ENCODE data around the gene POLD2.

DNA sequence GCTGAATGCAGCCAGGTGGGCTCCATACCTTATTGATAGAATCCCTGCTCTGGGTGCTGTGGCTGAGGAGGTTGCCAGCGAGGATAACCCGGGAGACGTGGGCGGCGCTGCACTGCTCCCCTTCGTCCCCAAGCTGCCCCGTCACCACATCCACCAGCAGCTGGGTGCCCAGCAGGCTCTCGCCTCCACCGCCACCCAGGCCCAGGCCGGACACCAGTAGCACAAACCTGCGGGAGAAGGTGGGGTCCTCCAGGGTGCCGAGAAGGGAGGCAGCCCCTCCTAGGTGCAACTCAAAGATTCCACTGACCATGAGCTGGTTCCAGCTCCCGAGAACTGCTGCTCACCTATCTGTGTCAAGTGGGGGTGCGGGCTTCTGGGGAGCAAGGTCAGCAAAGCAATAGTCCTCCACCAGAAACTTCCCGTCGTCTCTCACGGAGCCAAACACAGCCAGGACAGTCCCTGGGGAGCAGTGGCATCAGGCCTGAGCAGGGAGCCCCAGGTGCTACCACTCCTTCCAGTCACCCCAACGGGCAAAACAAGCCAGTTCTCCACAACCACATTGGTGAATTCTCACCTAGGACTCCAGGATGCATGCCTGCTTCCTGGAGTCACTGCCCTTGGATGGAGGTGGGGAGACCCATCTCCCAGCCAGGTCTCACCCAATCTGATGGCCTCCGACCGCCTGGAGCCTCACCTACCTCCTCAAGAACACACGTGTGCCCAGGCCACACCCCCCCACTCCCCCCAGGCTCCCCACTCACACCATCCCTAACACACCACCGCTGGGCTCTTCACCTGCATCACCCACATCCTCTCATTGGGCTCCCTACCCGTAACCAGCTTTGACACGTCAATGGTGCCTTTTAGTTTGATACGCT, 6.3 kb downstream of the POLD2 start:
- no peak for TF ChIP-seq POLR2AphosphoS5 (IDR thresholded peaks at IDR 0.05; ENCODE audit: low read depth, low read length)
- no peak for TF ChIP-seq SIN3A (IDR thresholded peaks at IDR 0.05; ENCODE audit: borderline replicate concordance, insufficient read depth, low read length)
